Left lung (tissue), 10 donors: ENCODE data around the gene ZFHX3. TPM values are rescaled to one million over a fixed set of nuclear protein-coding genes. Genes with fewer than 3 reads are reported as not detected.

Source experiments
- ATAC-seq: fragments of 200-7000 bp; cut with Tn5 transposase; one replicate; pipeline ENCODE4 v1.9.1; 2020; ENCODE audit warnings: moderate library complexity
- DNase-seq, 4 donors: peaks; one replicate each; pipeline ENCODE4 v3.0.0-alpha.2; 2013 to 2020
- H3K27ac ChIP-seq, 2 donors: fragments of 200-600 bp; sonication (generic) in 1 of 2; one replicate each; pipeline versions ENCODE4 v1.5.0 to v1.8.0; 2020 to 2021
- H3K27me3 ChIP-seq, 2 donors: fragments of 200-600 bp; sonication (generic) in 1 of 2; one replicate each; pipeline versions ENCODE4 v1.5.0 to v1.8.0; 2020 to 2021
- H3K36me3 ChIP-seq, 2 donors: fragments of 200-600 bp; sonication (generic) in 1 of 2; one replicate each; pipeline versions ENCODE4 v1.5.0 to v1.8.0; 2020 to 2021
- H3K4me1 ChIP-seq, 2 donors: fragments of 200-600 bp; one replicate each; pipeline ENCODE4 v1.8.0; 2021
- H3K4me3 ChIP-seq, 2 donors: fragments of 200-600 bp; sonication (generic) in 1 of 2; one replicate each; pipeline versions ENCODE4 v1.5.0 to v1.8.0; 2020 to 2021; ENCODE audit warnings: mild to moderate bottlenecking in 1 of 2
- H3K9me3 ChIP-seq, 2 donors: fragments of 200-600 bp; sonication (generic) in 1 of 2; one replicate each; pipeline versions ENCODE4 v1.5.0 to v1.8.0; 2020 to 2021
- intact Hi-C, 2 donors: fragments of 100-400 bp; cut with DNase I; formaldehyde crosslinking; loops; one replicate each; pipeline versions ENCODE4 v1.11.2 to v1.14.2; 2022
- polyA plus RNA-seq, 6 donors: library from polyadenylated mRNA; unstranded; fragments of 120-200 nt; gene quantifications; one replicate each; pipeline ENCODE4 v1.2.1, GENCODE V29; 2013; ENCODE audit not compliant: insufficient read length in 6 of 6
- total RNA-seq, 2 donors: library from RNA; stranded (reverse); fragmentation: NEBNext Ultra II Directional; extraction: Animal tissue kit (Norgen Biotek cat#: 25700); gene quantifications; one replicate each; pipeline ENCODE4 v1.2.1, GENCODE V29; 2021
- TF ChIP-seq, protein P1 (sequence below), 2 donors: fragments of 200-600 bp; sonication (generic) in 1 of 2; IDR thresholded peaks; one replicate each; pipeline versions ENCODE4 v1.5.0 to v1.8.0; 2021; ENCODE audit warnings: antibody characterized with exemption in 2 of 2
- donor health status: DM: no; HTN: yes; CAD: no.
- donor health status: DM: no; HTN: no; CAD: no.

Gene ZFHX3
- total and polyA plus RNA-seq, 8 donors: 21.4 to 34.7 (median 32.2) TPM

DNA sequence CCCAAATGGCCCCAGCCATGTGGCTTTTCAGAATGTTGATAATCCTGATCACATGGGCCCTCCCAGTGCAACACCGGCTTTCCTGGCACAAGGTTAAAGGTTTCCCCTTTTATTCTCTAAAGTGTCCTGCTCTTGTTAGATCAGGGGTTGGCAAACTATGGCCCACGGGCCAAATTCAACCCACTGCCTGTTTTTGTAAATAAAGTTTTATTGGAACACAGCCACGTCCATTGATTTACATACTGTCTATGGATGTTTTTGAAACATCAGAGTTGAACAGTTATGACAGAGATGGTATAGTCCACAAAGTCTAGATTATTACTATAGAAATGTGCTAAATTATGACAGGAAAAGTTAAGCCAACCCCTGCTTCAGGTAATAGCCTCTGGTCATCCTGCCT is 157.3 kb downstream of the ZFHX3 start:
- intact Hi-C loops: no loop called here
- H3K4me1 ChIP-seq: no peaks in the 10 kb centered on the region
- DNase-seq (no peak), ATAC-seq (no peak)
- H3K27ac ChIP-seq: no peak overlapping the region
- peaks cover 0 to 4% of the 10 kb centered on the region in 2 donors for H3K9me3 ChIP-seq
- no peaks in the 10 kb centered on the region for H3K27me3 ChIP-seq
- TF ChIP-seq, protein P1, sequence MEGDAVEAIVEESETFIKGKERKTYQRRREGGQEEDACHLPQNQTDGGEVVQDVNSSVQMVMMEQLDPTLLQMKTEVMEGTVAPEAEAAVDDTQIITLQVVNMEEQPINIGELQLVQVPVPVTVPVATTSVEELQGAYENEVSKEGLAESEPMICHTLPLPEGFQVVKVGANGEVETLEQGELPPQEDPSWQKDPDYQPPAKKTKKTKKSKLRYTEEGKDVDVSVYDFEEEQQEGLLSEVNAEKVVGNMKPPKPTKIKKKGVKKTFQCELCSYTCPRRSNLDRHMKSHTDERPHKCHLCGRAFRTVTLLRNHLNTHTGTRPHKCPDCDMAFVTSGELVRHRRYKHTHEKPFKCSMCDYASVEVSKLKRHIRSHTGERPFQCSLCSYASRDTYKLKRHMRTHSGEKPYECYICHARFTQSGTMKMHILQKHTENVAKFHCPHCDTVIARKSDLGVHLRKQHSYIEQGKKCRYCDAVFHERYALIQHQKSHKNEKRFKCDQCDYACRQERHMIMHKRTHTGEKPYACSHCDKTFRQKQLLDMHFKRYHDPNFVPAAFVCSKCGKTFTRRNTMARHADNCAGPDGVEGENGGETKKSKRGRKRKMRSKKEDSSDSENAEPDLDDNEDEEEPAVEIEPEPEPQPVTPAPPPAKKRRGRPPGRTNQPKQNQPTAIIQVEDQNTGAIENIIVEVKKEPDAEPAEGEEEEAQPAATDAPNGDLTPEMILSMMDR (IDR thresholded peaks at IDR 0.05): no peak
- H3K4me3 ChIP-seq: no peak overlapping the region
- H3K36me3 ChIP-seq: peaks cover 0 to 17% of the 10 kb centered on the region in 2 donors

DNA sequence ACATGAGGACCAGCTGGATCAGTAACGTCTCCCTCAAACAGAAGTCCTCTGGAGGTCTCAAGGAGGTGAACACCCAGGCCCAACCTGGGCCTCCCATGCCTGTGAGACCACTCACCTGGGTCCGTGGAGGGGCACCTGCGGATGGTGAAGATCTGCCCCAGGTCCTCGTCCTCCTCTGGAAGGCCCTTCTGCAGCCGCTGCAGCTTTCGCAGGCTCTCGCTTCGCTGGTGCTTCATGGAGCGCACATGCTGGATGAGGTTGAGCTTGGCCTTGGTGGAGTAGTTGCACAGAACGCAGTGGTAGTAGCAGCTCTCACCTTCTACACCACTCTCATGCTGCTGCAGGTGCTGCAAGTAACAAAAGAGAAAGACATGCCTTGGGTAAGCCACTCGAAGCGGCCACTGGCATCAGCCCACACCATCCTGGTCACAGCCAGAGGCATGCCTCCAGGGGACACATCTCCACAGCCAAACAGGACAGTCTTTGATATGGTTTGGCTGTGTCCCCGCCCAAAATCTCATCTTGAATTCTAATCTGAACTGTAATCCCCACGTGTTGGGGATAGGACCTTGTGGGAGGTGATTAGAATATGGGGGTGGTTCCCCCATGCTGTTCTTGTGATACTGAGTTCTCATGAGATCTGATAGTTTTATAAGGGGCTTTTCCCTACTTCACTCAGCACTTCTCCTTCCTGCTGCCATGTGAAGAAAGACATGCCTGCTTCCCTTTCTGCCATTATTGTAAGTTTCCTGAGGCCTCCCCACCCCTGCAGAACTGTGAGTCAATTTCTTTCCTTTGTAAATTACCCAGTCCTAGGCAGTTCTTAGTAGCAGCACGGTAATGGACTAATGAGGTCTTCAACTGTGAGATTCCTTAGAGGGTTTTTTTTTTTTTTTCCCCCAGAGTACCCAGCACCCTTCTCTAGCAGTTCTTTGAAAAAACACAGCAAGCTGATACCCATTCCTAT is 158.0 kb downstream of the ZFHX3 start:
- TF ChIP-seq, protein P1 (IDR thresholded peaks at IDR 0.05): no peak
- H3K27me3 ChIP-seq: no peaks in the 10 kb centered on the region
- peaks cover 0 to 3% of the 10 kb centered on the region in 2 donors for H3K4me1 ChIP-seq
- H3K9me3 ChIP-seq: peaks cover 0 to 4% of the 10 kb centered on the region in 2 donors
- intact Hi-C loops: no loop called here
- DNase-seq: no peak
- H3K27ac ChIP-seq: no peak overlapping the region
- ATAC-seq: no peak
- H3K4me3 ChIP-seq: no peak overlapping the region
- H3K36me3 ChIP-seq: peaks cover 0 to 17% of the 10 kb centered on the region in 2 donors

DNA sequence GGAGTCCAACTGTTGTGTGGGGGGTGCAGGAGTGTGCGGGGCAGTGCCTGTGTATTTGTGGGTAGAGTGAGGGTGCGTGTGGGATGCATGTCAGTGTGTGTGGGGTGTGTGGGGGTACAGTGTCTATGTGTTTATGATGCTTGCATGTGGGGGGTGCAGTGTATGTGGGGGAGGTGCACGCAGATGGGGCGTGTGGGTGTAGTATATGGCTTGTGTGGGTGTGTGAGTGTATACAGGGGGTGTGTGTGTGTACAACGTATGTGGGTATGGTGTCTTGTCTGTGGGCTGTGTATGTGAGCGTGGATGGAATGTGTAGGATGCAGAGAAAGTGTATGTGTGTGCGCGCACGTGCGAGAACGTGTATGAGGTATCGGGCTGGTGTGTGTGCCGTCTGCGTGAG is 160.4 kb downstream of the ZFHX3 start:
- ATAC-seq (no peak), DNase-seq (no peak)
- Histone ChIP-seq H3K4me3 (no peak overlapping the region), H3K27me3 (no peaks in the 10 kb centered on the region), H3K9me3 (peaks cover 0 to 4% of the 10 kb centered on the region in 2 donors), H3K36me3 (peaks cover 0 to 17% of the 10 kb centered on the region in 2 donors), H3K4me1 (peaks cover 3 to 7% of the 10 kb centered on the region in 2 donors), H3K27ac (no peak overlapping the region)
- TF ChIP-seq, protein P1 (IDR thresholded peaks at IDR 0.05): no peak
- intact Hi-C loops: no loop called here

DNA sequence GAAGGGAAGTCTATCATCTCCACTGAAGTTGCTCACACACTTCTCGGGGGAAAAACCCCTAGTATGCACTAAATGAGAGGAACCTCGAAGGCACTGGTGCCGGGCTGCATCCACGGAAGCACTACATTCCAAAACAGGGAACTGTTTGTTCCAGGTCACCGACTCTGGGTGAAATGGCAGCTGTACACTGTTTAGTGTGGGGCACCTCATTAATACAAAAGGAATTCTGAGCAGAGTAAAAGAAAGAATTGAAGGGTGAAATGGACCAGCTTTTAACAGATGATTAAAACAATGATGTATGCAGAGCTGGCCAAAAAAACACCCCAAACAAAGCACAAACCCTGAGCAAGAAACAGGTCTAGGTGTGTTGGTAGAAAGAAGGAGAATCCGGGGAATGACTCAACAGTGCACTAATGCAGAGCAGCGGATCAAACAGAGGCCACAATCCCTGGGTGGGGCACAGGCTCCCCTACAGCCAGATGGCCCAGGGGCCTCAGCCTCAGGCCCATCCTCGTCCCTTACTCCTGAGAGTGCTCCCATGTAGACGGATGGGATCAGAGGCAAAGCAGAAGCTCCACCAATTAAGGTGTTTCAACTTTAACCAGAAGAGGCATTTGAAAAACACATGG is 161.5 kb downstream of the ZFHX3 start:
- no peak for ATAC-seq

More for the DNA sequence above, 161.5 kb downstream of the ZFHX3 start:
- no peak for DNase-seq
- TF ChIP-seq, protein P1 (IDR thresholded peaks at IDR 0.05): no peak
- Histone ChIP-seq H3K27ac (no peak overlapping the region), H3K4me1 (peaks cover 3 to 7% of the 10 kb centered on the region in 2 donors), H3K4me3 (no peak overlapping the region), H3K36me3 (peaks cover 0 to 17% of the 10 kb centered on the region in 2 donors), H3K9me3 (peaks cover 0 to 4% of the 10 kb centered on the region in 2 donors), H3K27me3 (no peaks in the 10 kb centered on the region)
- intact Hi-C loops: no loop called here
